ENCODE results near the gene SLC43A2.

- TF ChIP-seq, protein P1, sequence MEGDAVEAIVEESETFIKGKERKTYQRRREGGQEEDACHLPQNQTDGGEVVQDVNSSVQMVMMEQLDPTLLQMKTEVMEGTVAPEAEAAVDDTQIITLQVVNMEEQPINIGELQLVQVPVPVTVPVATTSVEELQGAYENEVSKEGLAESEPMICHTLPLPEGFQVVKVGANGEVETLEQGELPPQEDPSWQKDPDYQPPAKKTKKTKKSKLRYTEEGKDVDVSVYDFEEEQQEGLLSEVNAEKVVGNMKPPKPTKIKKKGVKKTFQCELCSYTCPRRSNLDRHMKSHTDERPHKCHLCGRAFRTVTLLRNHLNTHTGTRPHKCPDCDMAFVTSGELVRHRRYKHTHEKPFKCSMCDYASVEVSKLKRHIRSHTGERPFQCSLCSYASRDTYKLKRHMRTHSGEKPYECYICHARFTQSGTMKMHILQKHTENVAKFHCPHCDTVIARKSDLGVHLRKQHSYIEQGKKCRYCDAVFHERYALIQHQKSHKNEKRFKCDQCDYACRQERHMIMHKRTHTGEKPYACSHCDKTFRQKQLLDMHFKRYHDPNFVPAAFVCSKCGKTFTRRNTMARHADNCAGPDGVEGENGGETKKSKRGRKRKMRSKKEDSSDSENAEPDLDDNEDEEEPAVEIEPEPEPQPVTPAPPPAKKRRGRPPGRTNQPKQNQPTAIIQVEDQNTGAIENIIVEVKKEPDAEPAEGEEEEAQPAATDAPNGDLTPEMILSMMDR (IDR thresholded peaks at IDR 0.05; ENCODE audit: poor library complexity, severe bottlenecking), result no peak
- TF ChIP-seq EZH2 (IDR thresholded peaks at IDR 0.05; ENCODE audit: borderline replicate concordance, insufficient read depth, low read length, poor library complexity, severe bottlenecking), result no peak
- TF ChIP-seq RAD21 (conservative IDR thresholded peaks at IDR 0.05), result no peak
- TF ChIP-seq SMC3 (conservative IDR thresholded peaks at IDR 0.05; ENCODE audit: poor library complexity), result no peak
- TF ChIP-seq, protein P2, sequence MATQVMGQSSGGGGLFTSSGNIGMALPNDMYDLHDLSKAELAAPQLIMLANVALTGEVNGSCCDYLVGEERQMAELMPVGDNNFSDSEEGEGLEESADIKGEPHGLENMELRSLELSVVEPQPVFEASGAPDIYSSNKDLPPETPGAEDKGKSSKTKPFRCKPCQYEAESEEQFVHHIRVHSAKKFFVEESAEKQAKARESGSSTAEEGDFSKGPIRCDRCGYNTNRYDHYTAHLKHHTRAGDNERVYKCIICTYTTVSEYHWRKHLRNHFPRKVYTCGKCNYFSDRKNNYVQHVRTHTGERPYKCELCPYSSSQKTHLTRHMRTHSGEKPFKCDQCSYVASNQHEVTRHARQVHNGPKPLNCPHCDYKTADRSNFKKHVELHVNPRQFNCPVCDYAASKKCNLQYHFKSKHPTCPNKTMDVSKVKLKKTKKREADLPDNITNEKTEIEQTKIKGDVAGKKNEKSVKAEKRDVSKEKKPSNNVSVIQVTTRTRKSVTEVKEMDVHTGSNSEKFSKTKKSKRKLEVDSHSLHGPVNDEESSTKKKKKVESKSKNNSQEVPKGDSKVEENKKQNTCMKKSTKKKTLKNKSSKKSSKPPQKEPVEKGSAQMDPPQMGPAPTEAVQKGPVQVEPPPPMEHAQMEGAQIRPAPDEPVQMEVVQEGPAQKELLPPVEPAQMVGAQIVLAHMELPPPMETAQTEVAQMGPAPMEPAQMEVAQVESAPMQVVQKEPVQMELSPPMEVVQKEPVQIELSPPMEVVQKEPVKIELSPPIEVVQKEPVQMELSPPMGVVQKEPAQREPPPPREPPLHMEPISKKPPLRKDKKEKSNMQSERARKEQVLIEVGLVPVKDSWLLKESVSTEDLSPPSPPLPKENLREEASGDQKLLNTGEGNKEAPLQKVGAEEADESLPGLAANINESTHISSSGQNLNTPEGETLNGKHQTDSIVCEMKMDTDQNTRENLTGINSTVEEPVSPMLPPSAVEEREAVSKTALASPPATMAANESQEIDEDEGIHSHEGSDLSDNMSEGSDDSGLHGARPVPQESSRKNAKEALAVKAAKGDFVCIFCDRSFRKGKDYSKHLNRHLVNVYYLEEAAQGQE (IDR thresholded peaks at IDR 0.05; ENCODE audit: borderline replicate concordance), result no peak
Measured at GRCh38 chr17:1590029-1590746, 38.4 kb downstream of the SLC43A2 start.
